DOHH2 (cell line): Measurements from ENCODE around the gene ERCC4.

ENCODE experiments used
- H3F3A ChIP-seq: fragments of 200-600 bp; sonication (generic), shearing (Covaris generic); 2 replicates; pipeline ENCODE4 v1.6.0; 2016; ENCODE audit warnings: antibody characterized with exemption, mild to moderate bottlenecking; ENCODE audit not compliant: control insufficient read depth, insufficient read depth
- H3K27ac ChIP-seq: fragments of 200-600 bp; sonication (generic); 2 replicates; pipeline ENCODE4 v1.5.1; 2014; ENCODE audit warnings: low read depth, mild to moderate bottlenecking, low read length, moderate library complexity
- H3K27me3 ChIP-seq: fragments of 200-600 bp; sonication (generic); 2 replicates; pipeline ENCODE4 v1.6.1; 2014; ENCODE audit warnings: mild to moderate bottlenecking, low read length, mixed read lengths; ENCODE audit not compliant: control insufficient read depth
- H3K36me3 ChIP-seq: fragments of 200-600 bp; sonication (generic); 2 replicates; pipeline ENCODE4 v1.6.1; 2014; ENCODE audit warnings: mild to moderate bottlenecking, low read length, moderate library complexity, mixed read lengths; ENCODE audit not compliant: control insufficient read depth
- H3K4me1 ChIP-seq: fragments of 200-600 bp; sonication (generic); 2 replicates; pipeline ENCODE4 v1.6.1; 2014; ENCODE audit warnings: mild to moderate bottlenecking, low read length, mixed read lengths; ENCODE audit not compliant: control insufficient read depth
- H3K4me2 ChIP-seq: fragments of 200-600 bp; sonication (generic); 2 replicates; pipeline ENCODE4 v1.6.0; 2014; ENCODE audit warnings: mild to moderate bottlenecking, low read length, moderate library complexity
- H3K4me3 ChIP-seq: fragments of 200-600 bp; sonication (generic); 2 replicates; pipeline ENCODE4 v1.5.1; 2014; ENCODE audit warnings: mild to moderate bottlenecking, low read length, mixed read lengths
- H3K79me2 ChIP-seq: fragments of 200-600 bp; sonication (generic); 2 replicates; pipeline ENCODE4 v1.6.1; 2014; ENCODE audit warnings: mild to moderate bottlenecking, low read length, mixed read lengths; ENCODE audit not compliant: control insufficient read depth
- H3K9me2 ChIP-seq: fragments of 200-600 bp; sonication (generic); replicated peaks from 2 replicates; pipeline ENCODE4 v1.6.1; 2014; ENCODE audit warnings: mild to moderate bottlenecking, low read length, mixed read lengths; ENCODE audit not compliant: control insufficient read depth
- H3K9me3 ChIP-seq: fragments of 200-600 bp; sonication (generic); 2 replicates; pipeline ENCODE4 v1.6.1; 2014; ENCODE audit warnings: antibody characterized with exemption, low read length, mixed read lengths; ENCODE audit not compliant: control insufficient read depth, insufficient read depth
- H4K20me1 ChIP-seq: fragments of 200-600 bp; sonication (generic); 2 replicates; pipeline ENCODE4 v1.6.0; 2014; ENCODE audit warnings: low read depth, mild to moderate bottlenecking, antibody characterized with exemption, low read length, moderate library complexity; ENCODE audit not compliant: control insufficient read depth, insufficient read depth
- CTCF ChIP-seq: fragments of 200-600 bp; sonication (generic); IDR thresholded peaks from one replicate; pipeline ENCODE4 v1.5.1; 2014; ENCODE audit warnings: antibody characterized with exemption, mild to moderate bottlenecking, low read depth, low read length; ENCODE audit not compliant: poor library complexity, severe bottlenecking
- EZH2phosphoT487 ChIP-seq: fragments of 200-600 bp; sonication (generic); IDR thresholded peaks from 2 replicates; pipeline ENCODE4 v1.6.1; 2017; ENCODE audit warnings: borderline replicate concordance, mild to moderate bottlenecking, antibody characterized with exemption, low read length, moderate library complexity, mixed read lengths

Gene ERCC4

GRCh38 chr16:13928646-13929045, 8.7 kb downstream of the ERCC4 start:
- Histone ChIP-seq H3K4me1 (no peaks in the 10 kb centered on the region), H4K20me1 (no peaks in the 10 kb centered on the region), H3K4me3 (no peak overlapping the region), H3F3A (no peaks in the 10 kb centered on the region), H3K36me3 (peaks cover 25% of the 10 kb centered on the region), H3K27ac (no peak overlapping the region), H3K4me2 (no peak overlapping the region), H3K27me3 (no peaks in the 10 kb centered on the region), H3K9me2 (no peaks in the 10 kb centered on the region), H3K79me2 (no peaks in the 10 kb centered on the region), H3K9me3 (no peaks in the 10 kb centered on the region)
- no peak for TF ChIP-seq EZH2phosphoT487
- TF ChIP-seq CTCF: no peak

- Histone ChIP-seq H3K4me3 (no peak overlapping the region), H3K9me3 (no peaks in the 10 kb centered on the region), H3K79me2 (no peaks in the 10 kb centered on the region), H4K20me1 (no peaks in the 10 kb centered on the region), H3K4me1 (no peaks in the 10 kb centered on the region), H3K27ac (no peak overlapping the region), H3K4me2 (no peak overlapping the region), H3K9me2 (no peaks in the 10 kb centered on the region), H3F3A (no peaks in the 10 kb centered on the region), H3K27me3 (no peaks in the 10 kb centered on the region), H3K36me3 (peaks cover 28% of the 10 kb centered on the region)
- TF ChIP-seq EZH2phosphoT487 (no peak), CTCF (no peak)
These were observed 11.9 kb downstream of the ERCC4 start for GRCh38 chr16:13931845-13932244.

DNA sequence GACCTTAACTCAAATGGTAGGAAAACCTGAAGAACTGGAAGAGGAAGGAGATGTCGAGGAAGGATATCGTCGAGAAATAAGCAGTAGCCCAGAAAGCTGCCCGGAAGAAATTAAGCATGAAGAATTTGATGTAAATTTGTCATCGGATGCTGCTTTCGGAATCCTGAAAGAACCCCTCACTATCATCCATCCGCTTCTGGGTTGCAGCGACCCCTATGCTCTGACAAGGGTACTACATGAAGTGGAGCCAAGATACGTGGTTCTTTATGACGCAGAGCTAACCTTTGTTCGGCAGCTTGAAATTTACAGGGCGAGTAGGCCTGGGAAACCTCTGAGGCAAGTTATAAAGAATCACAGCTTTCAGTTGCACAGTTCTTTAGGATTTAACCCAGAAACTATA, 15.5 kb downstream of the ERCC4 start:
- no peak overlapping the region for H3K4me2 ChIP-seq
- H3K4me1 ChIP-seq: no peaks in the 10 kb centered on the region
- TF ChIP-seq EZH2phosphoT487 (no peak), CTCF (peak; percentile 69)
- no peak overlapping the region for H3K27ac ChIP-seq
- no peaks in the 10 kb centered on the region for H3K27me3 ChIP-seq
- no peak overlapping the region for H3K4me3 ChIP-seq
- H4K20me1 ChIP-seq: no peaks in the 10 kb centered on the region
- H3F3A ChIP-seq: no peaks in the 10 kb centered on the region
- peaks cover 31% of the 10 kb centered on the region for H3K36me3 ChIP-seq
- no peaks in the 10 kb centered on the region for H3K9me3 ChIP-seq
- H3K9me2 ChIP-seq: no peaks in the 10 kb centered on the region
- no peaks in the 10 kb centered on the region for H3K79me2 ChIP-seq

DNA sequence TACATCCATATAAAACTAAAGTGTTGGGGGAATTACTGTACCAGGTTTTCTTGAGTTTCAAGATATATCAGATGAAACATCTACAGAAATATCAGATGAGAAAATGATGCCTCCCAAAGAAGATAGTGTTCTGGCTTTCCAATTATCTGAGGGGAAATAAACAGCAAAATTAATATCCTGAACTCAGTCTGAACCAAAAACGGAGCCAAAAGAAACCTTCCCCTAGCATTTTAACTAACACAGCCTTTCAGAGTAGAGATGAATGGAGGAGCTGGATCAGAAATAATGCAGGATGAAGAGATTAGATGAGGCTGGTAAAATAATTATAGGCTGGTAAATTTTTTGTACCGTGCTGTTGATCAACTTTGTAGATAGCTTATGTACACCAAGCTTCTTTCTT, 16.2 kb downstream of the ERCC4 start:
- Histone ChIP-seq H3K36me3 (peaks cover 31% of the 10 kb centered on the region), H3K27ac (no peak overlapping the region), H3K4me2 (no peak overlapping the region)

More for the DNA sequence above, 16.2 kb downstream of the ERCC4 start:
- Histone ChIP-seq H3K9me2 (no peaks in the 10 kb centered on the region), H3K4me3 (no peak overlapping the region), H3K9me3 (no peaks in the 10 kb centered on the region), H3K79me2 (no peaks in the 10 kb centered on the region), H3F3A (no peaks in the 10 kb centered on the region), H3K4me1 (no peaks in the 10 kb centered on the region), H4K20me1 (no peaks in the 10 kb centered on the region), H3K27me3 (no peaks in the 10 kb centered on the region)
- TF ChIP-seq CTCF: no peak
- no peak for TF ChIP-seq EZH2phosphoT487
